A549 (cell line): ENCODE results near the gene KLF5. TPM values are rescaled to one million over a fixed set of nuclear protein-coding genes. Genes with fewer than 3 reads are reported as not detected.

Experiments
- ATAC-seq, 2 experiments: fragments of 200-7000 bp in 1 of 2; fragments of >200 bp in 1 of 2; cut with Nextera tagmentation in 1 of 2; cut with Tn5 transposase in 1 of 2; 3 replicates each; pipeline versions ENCODE4 v1.8.0 to v1.9.1; 2018 to 2020; ENCODE audit warnings: mild to moderate bottlenecking in 1 of 2, moderate library complexity in 1 of 2
- CTCF ChIA-PET: fragments of 300-600 bp; sonication (Branson Sonifier 250); formaldehyde crosslinking; extraction: SDS; loops from one replicate; lab custom pipeline; 2021; ENCODE audit warnings: antibody characterized with exemption, inconsistent platforms; lab: Yijun Ruan, JAX
- POLR2A ChIA-PET: fragments of 350-600 bp; formaldehyde crosslinking; extraction: SDS; loops from one replicate; lab custom pipeline; 2021; ENCODE audit warnings: antibody characterized with exemption, inconsistent platforms; lab: Yijun Ruan, JAX
- DNase-seq, 2 experiments: peaks; one replicate each; pipeline versions ENCODE4 v3.0.0 to v3.0.0-alpha.2; 2011 to 2016; ENCODE audit warnings: low read depth in 1 of 2, low spot score in 1 of 2
- FAIRE-seq: peaks from 2 replicates; lab custom pipeline; 2011; peaks lifted over from hg19 to GRCh38; lab: Jason Lieb, UNC
- H3K27ac ChIP-seq, 2 experiments: fragments of >200 bp; sonication (Bioruptor Twin); formaldehyde crosslinking; 3 replicates each; pipeline ENCODE4 v1.5.1; 2016 to 2017
- H3K4me1 ChIP-seq: fragments of >200 bp; sonication (Bioruptor Twin); formaldehyde crosslinking; 3 replicates; pipeline ENCODE4 v1.6.1; 2016
- H3K4me2 ChIP-seq: fragments of >200 bp; sonication (Bioruptor Twin); formaldehyde crosslinking; 3 replicates; pipeline ENCODE4 v1.6.1; 2016
- H3K4me3 ChIP-seq: fragments of >200 bp; sonication (Bioruptor Twin); formaldehyde crosslinking; 3 replicates; pipeline ENCODE4 v1.5.1; 2016
- H3K9me3 ChIP-seq: fragments of >200 bp; sonication (Bioruptor Twin); formaldehyde crosslinking; 3 replicates; pipeline ENCODE4 v1.6.1; 2016
- ATOH8 ChIP-seq: fragments of 250-450 bp; sonication (Bioruptor Pico); IDR thresholded peaks from 2 replicates; pipeline ENCODE4 v1.5.0; 2020; ENCODE audit warnings: low read depth, mild to moderate bottlenecking, moderate library complexity
- BHLHE40 ChIP-seq: IDR thresholded peaks from 2 replicates; pipeline ENCODE4 v1.6.1; 2012; ENCODE audit warnings: low read depth, low read length, inconsistent platforms
- CBX8 ChIP-seq: fragments of 200-600 bp; sonication (generic); IDR thresholded peaks from 2 replicates; pipeline ENCODE4 v1.6.1; 2016
- CEBPB ChIP-seq, 2 experiments: fragments of >200 bp in 1 of 2; sonication (Bioruptor Twin) in 1 of 2; formaldehyde crosslinking in 1 of 2; IDR thresholded peaks; 2 replicates each; pipeline ENCODE4 v1.6.1; 2012 to 2016
- E2F6 ChIP-seq: IDR thresholded peaks from 2 replicates; pipeline ENCODE4 v1.6.1; 2012; ENCODE audit warnings: low read depth, borderline replicate concordance
- ELK1 ChIP-seq: fragments of 150-350 bp; IDR thresholded peaks from 2 replicates; pipeline ENCODE4 v1.6.1; 2014; ENCODE audit warnings: low read depth, mild to moderate bottlenecking, low read length
- ESRRA ChIP-seq: fragments of 150-350 bp; IDR thresholded peaks from 2 replicates; pipeline ENCODE4 v1.6.1; 2014; ENCODE audit warnings: mild to moderate bottlenecking, low read length, borderline replicate concordance
- HDAC2 ChIP-seq: fragments of 200-600 bp; sonication (generic); IDR thresholded peaks from 2 replicates; pipeline ENCODE4 v1.6.1; 2016
- HEYL ChIP-seq: fragments of 250-450 bp; sonication (Bioruptor Pico); IDR thresholded peaks from 2 replicates; pipeline ENCODE4 v1.8.0; 2021; ENCODE audit warnings: mild to moderate bottlenecking, moderate library complexity
- HOXA7 ChIP-seq: fragments of 250-450 bp; sonication (Bioruptor Pico); IDR thresholded peaks from 2 replicates; pipeline ENCODE4 v1.5.0; 2020; ENCODE audit warnings: mild to moderate bottlenecking, moderate library complexity
- JUNB ChIP-seq: fragments of >200 bp; sonication (Bioruptor Twin); formaldehyde crosslinking; IDR thresholded peaks from 2 replicates; pipeline ENCODE4 v1.6.1; 2016
- KDM1A ChIP-seq: fragments of 200-600 bp; sonication (generic); IDR thresholded peaks from 2 replicates; pipeline ENCODE4 v1.6.1; 2016; ENCODE audit warnings: low read depth, mild to moderate bottlenecking
- MAX ChIP-seq: IDR thresholded peaks from 2 replicates; pipeline ENCODE4 v1.6.1; 2012
- MYC ChIP-seq: IDR thresholded peaks from 2 replicates; pipeline ENCODE4 v1.6.1; 2012; ENCODE audit warnings: mild to moderate bottlenecking, inconsistent platforms, low read length, improper control_type of control experiment, borderline replicate concordance
- NFE2L2 ChIP-seq: fragments of 150-350 bp; conservative IDR thresholded peaks from 2 replicates; pipeline ENCODE4 v1.6.1; 2014; ENCODE audit warnings: low read length
- NPAS2 ChIP-seq: fragments of 250-450 bp; sonication (Bioruptor Pico); IDR thresholded peaks from 2 replicates; pipeline ENCODE4 v1.8.0; 2022; ENCODE audit warnings: mild to moderate bottlenecking, moderate library complexity, borderline replicate concordance
- NR3C1 ChIP-seq: fragments of >200 bp; sonication (Bioruptor Twin); formaldehyde crosslinking; IDR thresholded peaks from 3 replicates; pipeline ENCODE4 v1.6.1; 2017
- PBX3 ChIP-seq: IDR thresholded peaks from 2 replicates; pipeline ENCODE4 v1.6.1; 2012
- POLR2A ChIP-seq: IDR thresholded peaks from 2 replicates; pipeline ENCODE4 v1.6.1; 2012; ENCODE audit warnings: mild to moderate bottlenecking, low read length
- POLR2AphosphoS2 ChIP-seq: conservative IDR thresholded peaks from 2 replicates; pipeline ENCODE4 v1.6.1; 2012; ENCODE audit warnings: low read length, improper control_type of control experiment, inconsistent platforms
- RAD21 ChIP-seq, 2 experiments: fragments of >200 bp in 1 of 2; sonication (Bioruptor Twin) in 1 of 2; formaldehyde crosslinking in 1 of 2; IDR thresholded peaks in 1 of 2; conservative IDR thresholded peaks in 1 of 2; 2 replicates in 1 of 2; 3 replicates in 1 of 2; pipeline ENCODE4 v1.6.1; 2012 to 2018; ENCODE audit warnings: inconsistent platforms in 1 of 2
- RARB ChIP-seq: fragments of 250-450 bp; sonication (Bioruptor Pico); IDR thresholded peaks from 2 replicates; pipeline ENCODE4 v1.8.0; 2021; ENCODE audit warnings: mild to moderate bottlenecking, moderate library complexity
- RCOR1 ChIP-seq: fragments of 150-350 bp; IDR thresholded peaks from 2 replicates; pipeline ENCODE4 v1.6.1; 2014; ENCODE audit warnings: antibody characterized with exemption, low read length, low read depth
- SMC3 ChIP-seq: fragments of >200 bp; sonication (Bioruptor Twin); formaldehyde crosslinking; IDR thresholded peaks from 3 replicates; pipeline ENCODE4 v1.6.1; 2018; ENCODE audit warnings: inconsistent platforms
- ZC3H11A ChIP-seq: fragments of 450-650 bp; IDR thresholded peaks from 2 replicates; pipeline ENCODE4 v1.6.1; 2014; ENCODE audit warnings: antibody characterized with exemption, mild to moderate bottlenecking
- ZFP36 ChIP-seq: fragments of 450-650 bp; IDR thresholded peaks from 2 replicates; pipeline ENCODE4 v1.6.1; 2014; ENCODE audit warnings: borderline replicate concordance; ENCODE audit not compliant: partially characterized antibody
- ZNF302 ChIP-seq: fragments of 250-450 bp; sonication (Bioruptor Pico); IDR thresholded peaks from 2 replicates; pipeline ENCODE4 v1.9.0; 2021; ENCODE audit warnings: inconsistent platforms, mild to moderate bottlenecking, moderate library complexity
- ZSCAN20 ChIP-seq: fragments of 250-450 bp; sonication (Bioruptor Pico); IDR thresholded peaks from 2 replicates; pipeline ENCODE4 v1.8.0; 2022; ENCODE audit warnings: mild to moderate bottlenecking, moderate library complexity
- WGBS: methylation state at CpG from one replicate; pipeline ENCODE4 v1.1.6; 2017; ENCODE audit errors: missing lambda C conversion rate; 5-methylcytosine and 5-hydroxymethylcytosine counted together
- polyA plus RNA-seq, 4 experiments: library from polyadenylated mRNA; depleted of rRNA in 3 of 4; stranded (reverse); fragments of >200 nt; fragmentation: RNase III in 1 of 4; extraction: RNeasy Plus Mini Kit Qiagen cat#74134 plus additional on column Dnase treatment in 1 of 4; gene quantifications; 2 replicates in 3 of 4; 3 replicates in 1 of 4; pipeline ENCODE4 v1.2.3, GENCODE V29; 2011 to 2017

KLF5 gene
- polyA plus RNA-seq, 2 of the 4 experiments (the other 2 are of a cell fraction): 48.7 to 83.5 TPM

- CTCF ChIA-PET: interaction anchor here (0.5 to 0.7 kb wide), 4 partner anchors 11 to 146 kb away, joined by 3 to 4 read pairs (median 3); no protein-coding TSS in a partner anchor
- POLR2A ChIA-PET: no interaction called here
- Histone ChIP-seq H3K9me3 (no peaks in the 10 kb centered on the region), H3K4me3 (no peak overlapping the region), H3K4me1 (peaks cover 41% of the 10 kb centered on the region), H3K27ac (peak overlapping the region in 1 of 2 experiments; percentile 48; a peak in 1 of 6 replicates), H3K4me2 (no peak overlapping the region)
- ATAC-seq (no peak), FAIRE-seq (no peak), DNase-seq (no peak)
- WGBS: 88% methylated on average over 2 of the region's 2 CpGs
- no peak for TF ChIP-seq RAD21 (conservative IDR thresholded peaks at IDR 0.05 in 1 of 2, IDR thresholded peaks at IDR 0.05 in 1 of 2)
- TF ChIP-seq RCOR1: no peak
- TF ChIP-seq ATOH8: no peak
- TF ChIP-seq HDAC2: no peak
- no peak for TF ChIP-seq PBX3
- TF ChIP-seq POLR2AphosphoS2: no peak
- TF ChIP-seq MAX: no peak
- no peak for TF ChIP-seq ZSCAN20 (CRISPR knock-in tag)
Observed at GRCh38 chr13:73034901-73035300, 23.9 kb upstream of the KLF5 start.

- ATAC-seq: no peak
- TF ChIP-seq HEYL (CRISPR knock-in tag): no peak
- TF ChIP-seq ESRRA: no peak
- no peak for TF ChIP-seq HOXA7 (CRISPR knock-in tag)
- no peak for TF ChIP-seq ZNF302 (CRISPR knock-in tag)
- no peak for TF ChIP-seq BHLHE40
- no peak for TF ChIP-seq SMC3
- TF ChIP-seq ZFP36: no peak
- no peak for TF ChIP-seq CEBPB (IDR thresholded peaks at IDR 0.05)
- no peak for TF ChIP-seq KDM1A
- no peak for FAIRE-seq
Observed at GRCh38 chr13:73035660-73036059, 23.1 kb upstream of the KLF5 start.

GRCh38 chr13:73036566-73036965, 22.2 kb upstream of the KLF5 start:
- WGBS: 93% methylated on average over 4 of the region's 4 CpGs
- Histone ChIP-seq H3K4me1 (peaks cover 42% of the 10 kb centered on the region), H3K9me3 (no peaks in the 10 kb centered on the region), H3K4me2 (no peak overlapping the region), H3K27ac (peak overlapping the region in 1 of 2 experiments; percentile 38; a peak in 3 of 6 replicates), H3K4me3 (no peak overlapping the region)
- TF ChIP-seq CBX8: no peak
- TF ChIP-seq RCOR1: no peak
- TF ChIP-seq NFE2L2: no peak
- no peak for TF ChIP-seq ZFP36
- no peak for TF ChIP-seq SMC3
- TF ChIP-seq E2F6: no peak
- no peak for TF ChIP-seq POLR2A
- no peak for TF ChIP-seq MYC
- TF ChIP-seq BHLHE40: no peak
- TF ChIP-seq ATOH8: no peak
- no peak for TF ChIP-seq POLR2AphosphoS2
- TF ChIP-seq NR3C1: no peak
- no peak for TF ChIP-seq NPAS2 (CRISPR knock-in tag)
- TF ChIP-seq ZC3H11A: no peak
- no peak for TF ChIP-seq ELK1
- no peak for TF ChIP-seq JUNB
- no peak for TF ChIP-seq RARB (CRISPR knock-in tag)
- no peak for TF ChIP-seq HEYL (CRISPR knock-in tag)
- no peak for ATAC-seq
- no peak for DNase-seq
- POLR2A ChIA-PET: no interaction called here
- FAIRE-seq: no peak
- CTCF ChIA-PET: no interaction called here

More at GRCh38 chr13:73035660-73036059, 23.1 kb upstream of the KLF5 start:
- Histone ChIP-seq H3K4me2 (no peak overlapping the region), H3K9me3 (no peaks in the 10 kb centered on the region), H3K4me1 (peaks cover 47% of the 10 kb centered on the region), H3K4me3 (no peak overlapping the region), H3K27ac (peak overlapping the region in 1 of 2 experiments; percentile 53; a peak in 2 of 6 replicates)
- no peak for DNase-seq
- CTCF ChIA-PET: interaction anchor here (0.6 to 0.7 kb wide), 2 partner anchors 10 to 183 kb away, joined by 3 to 5 read pairs; no protein-coding TSS in a partner anchor
- POLR2A ChIA-PET: no interaction called here
- 51% methylated on average over 2 of the region's 2 CpGs for WGBS
